H9 (cell line): ENCODE measurements around the gene PHTF2. TPM values are rescaled to one million over a fixed set of nuclear protein-coding genes. Genes with fewer than 3 reads are reported as not detected.
A peak's percentile ranks its signal among the peaks of the same experiment; 100 is the strongest.

Source experiments
- DNase-seq: peaks from one replicate; pipeline ENCODE4 v3.0.0-alpha.2; 2017
- H2AFZ ChIP-seq: one replicate; pipeline ENCODE4 v1.6.1; 2013; ENCODE audit warnings: mild to moderate bottlenecking, low read length, control low read depth, moderate library complexity
- H2AK5ac ChIP-seq: 2 replicates; pipeline ENCODE4 v1.6.1; 2013; ENCODE audit warnings: low read length, control low read depth, mixed read lengths; ENCODE audit not compliant: insufficient read length
- H2BK120ac ChIP-seq: one replicate; pipeline ENCODE4 v1.6.1; 2013; ENCODE audit warnings: low read depth, mild to moderate bottlenecking, low read length, control low read depth, inconsistent platforms; ENCODE audit not compliant: poor library complexity, severe bottlenecking
- H2BK12ac ChIP-seq: 2 replicates; pipeline ENCODE4 v1.6.1; 2013; ENCODE audit warnings: low read length, control low read depth, mixed read lengths, low read depth; ENCODE audit not compliant: insufficient read length
- H2BK15ac ChIP-seq: 2 replicates; pipeline ENCODE4 v1.6.1; 2013; ENCODE audit warnings: low read depth, low read length, control low read depth
- H2BK20ac ChIP-seq: one replicate; pipeline ENCODE4 v1.6.1; 2013; ENCODE audit warnings: low read depth, mild to moderate bottlenecking, low read length, control low read depth, inconsistent platforms; ENCODE audit not compliant: poor library complexity, severe bottlenecking
- H2BK5ac ChIP-seq: 2 replicates; pipeline ENCODE4 v1.6.1; 2013; ENCODE audit warnings: low read length, control low read depth, mixed read lengths; ENCODE audit not compliant: insufficient read length
- H3K14ac ChIP-seq: 2 replicates; pipeline ENCODE4 v1.6.1; 2013; ENCODE audit warnings: low read length, control low read depth; ENCODE audit not compliant: insufficient read depth
- H3K18ac ChIP-seq: 2 replicates; pipeline ENCODE4 v1.6.1; 2013; ENCODE audit warnings: low read depth, mild to moderate bottlenecking, mixed read lengths, low read length, control low read depth; ENCODE audit not compliant: insufficient read length
- H3K23ac ChIP-seq: 2 replicates; pipeline ENCODE4 v1.6.1; 2013; ENCODE audit warnings: low read length, control low read depth, mixed read lengths, low read depth; ENCODE audit not compliant: insufficient read length
- H3K23me2 ChIP-seq: 2 replicates; pipeline ENCODE4 v1.6.1; 2013; ENCODE audit warnings: low read depth, mild to moderate bottlenecking, mixed read lengths, low read length, control low read depth; ENCODE audit not compliant: insufficient read length, poor library complexity, severe bottlenecking
- H3K27ac ChIP-seq: 2 replicates; pipeline ENCODE4 v1.5.1; 2013; ENCODE audit warnings: low read length, control low read depth, mixed read lengths, low read depth; ENCODE audit not compliant: insufficient read length
- H3K27me3 ChIP-seq: 2 replicates; pipeline ENCODE4 v1.6.1; 2013; ENCODE audit warnings: low read length, control low read depth, inconsistent platforms; ENCODE audit not compliant: insufficient read depth
- H3K4ac ChIP-seq: 2 replicates; pipeline ENCODE4 v1.6.1; 2013; ENCODE audit warnings: low read depth, mild to moderate bottlenecking, control low read depth, inconsistent platforms, low read length, moderate library complexity
- H3K4me1 ChIP-seq: 2 replicates; pipeline ENCODE4 v1.6.1; 2013; ENCODE audit warnings: low read length, control low read depth, inconsistent platforms; ENCODE audit not compliant: insufficient read depth
- H3K4me2 ChIP-seq: 2 replicates; pipeline ENCODE4 v1.6.1; 2013; ENCODE audit warnings: low read length, control low read depth, mixed read lengths; ENCODE audit not compliant: insufficient read length, insufficient read depth
- H3K56ac ChIP-seq: 2 replicates; pipeline ENCODE4 v1.6.1; 2013; ENCODE audit warnings: low read depth, mild to moderate bottlenecking, mixed read lengths, low read length, control low read depth; ENCODE audit not compliant: insufficient read length
- H3K79me1 ChIP-seq: 2 replicates; pipeline ENCODE4 v1.6.1; 2013; ENCODE audit warnings: low read depth, mild to moderate bottlenecking, moderate library complexity, low read length, control low read depth, inconsistent platforms; ENCODE audit not compliant: insufficient read depth, poor library complexity, severe bottlenecking
- H3K79me2 ChIP-seq: 2 replicates; pipeline ENCODE4 v1.6.1; 2013; ENCODE audit warnings: low read length, control low read depth, inconsistent platforms; ENCODE audit not compliant: insufficient read depth
- H3K9ac ChIP-seq: 2 replicates; pipeline ENCODE4 v1.6.1; 2013; ENCODE audit warnings: low read length, control low read depth, mixed read lengths; ENCODE audit not compliant: insufficient read length; ENCODE audit errors: extremely low read depth
- H3K9me3 ChIP-seq: one replicate; pipeline ENCODE4 v1.6.1; 2013; ENCODE audit warnings: low read depth, low read length, inconsistent platforms; ENCODE audit not compliant: control insufficient read depth
- H3T11ph ChIP-seq: one replicate; pipeline ENCODE4 v1.6.1; 2013; ENCODE audit warnings: mild to moderate bottlenecking, low read length, control low read depth, inconsistent platforms
- H4K20me1 ChIP-seq: one replicate; pipeline ENCODE4 v1.6.1; 2013; ENCODE audit not compliant: control insufficient read depth, insufficient read length, insufficient read depth
- H4K5ac ChIP-seq: 2 replicates; pipeline ENCODE4 v1.6.1; 2013; ENCODE audit warnings: low read depth, mild to moderate bottlenecking, mixed read lengths, low read length, control low read depth; ENCODE audit not compliant: insufficient read length
- H4K8ac ChIP-seq: replicated peaks from 2 replicates; pipeline ENCODE4 v1.6.1; 2013; ENCODE audit warnings: low read length, control low read depth, mixed read lengths, low read depth; ENCODE audit not compliant: insufficient read length
- H4K91ac ChIP-seq: 2 replicates; pipeline ENCODE4 v1.6.1; 2013; ENCODE audit warnings: low read depth, mild to moderate bottlenecking, moderate library complexity, mixed read lengths, low read length, control low read depth; ENCODE audit not compliant: insufficient read length
- H3K27ac Mint-ChIP-seq, 3 experiments: 2 replicates in 2 of 3; 3 replicates in 1 of 3; pipeline ENCODE4 v1.8.0; 2020 to 2021; ENCODE audit warnings: mixed read lengths in 3 of 3, mild to moderate bottlenecking in 1 of 3, moderate library complexity in 1 of 3
- H3K27me3 Mint-ChIP-seq: 2 replicates; pipeline ENCODE4 v1.8.0; 2021; ENCODE audit warnings: low read depth, mild to moderate bottlenecking, moderate library complexity, mixed read lengths
- H3K36me3 Mint-ChIP-seq, 3 experiments: 2 replicates in 2 of 3; 3 replicates in 1 of 3; pipeline ENCODE4 v1.8.0; 2020 to 2021; ENCODE audit warnings: low read depth in 3 of 3, mixed read lengths in 3 of 3; ENCODE audit not compliant: insufficient read depth in 1 of 3
- H3K4me1 Mint-ChIP-seq, 2 experiments: 2 replicates each; pipeline ENCODE4 v1.8.0; 2020; ENCODE audit warnings: mixed read lengths in 2 of 2
- H3K4me3 Mint-ChIP-seq, 2 experiments: 2 replicates in 1 of 2; 3 replicates in 1 of 2; pipeline ENCODE4 v1.8.0; 2020 to 2021; ENCODE audit warnings: mild to moderate bottlenecking in 2 of 2, mixed read lengths in 2 of 2, moderate library complexity in 1 of 2
- H3K9me3 Mint-ChIP-seq, 2 experiments: 2 replicates in 1 of 2; 3 replicates in 1 of 2; pipeline ENCODE4 v1.8.0; 2020; ENCODE audit warnings: mild to moderate bottlenecking in 2 of 2, mixed read lengths in 2 of 2, moderate library complexity in 1 of 2
- CTCF ChIP-seq: fragments of 200-600 bp; sonication (generic); conservative IDR thresholded peaks from 3 replicates; pipeline ENCODE4 v1.8.0; 2021; ENCODE audit warnings: antibody characterized with exemption, mild to moderate bottlenecking
- WGBS: extraction: QIAGEN DNeasy Blood & Tissue Kit; methylation state at CpG from one replicate; pipeline ENCODE4 v1.1.7; 2013; ENCODE audit warnings: missing lambda C conversion rate, low lambda C conversion rate, mixed read lengths; ENCODE audit not compliant: insufficient read length; ENCODE audit errors: extremely low coverage; 5-methylcytosine and 5-hydroxymethylcytosine counted together
- total RNA-seq: library from RNA; stranded (reverse); gene quantifications from 2 replicates; pipeline ENCODE4 v1.2.1, GENCODE V29; 2021

The PHTF2 gene
- total RNA-seq, 1 experiment from 2014 or later = 16.2 TPM

GRCh38 chr7:77904252-77904651, 105.7 kb downstream of the PHTF2 start:
- Histone ChIP-seq H3K18ac (no peak overlapping the region), H2BK20ac (no peak overlapping the region), H2BK15ac (no peak overlapping the region), H2BK12ac (no peak overlapping the region), H3K27ac (no peak overlapping the region), H4K91ac (no peak overlapping the region), H2AK5ac (no peak overlapping the region), H2BK120ac (no peak overlapping the region), H3K4ac (no peak overlapping the region), H3K4me2 (no peak overlapping the region), H3K14ac (no peak overlapping the region), H2AFZ (no peak overlapping the region), H3K27me3 (no peaks in the 10 kb centered on the region), H3K79me2 (no peaks in the 10 kb centered on the region), H3K23me2 (no peaks in the 10 kb centered on the region), H3K9me3 (no peaks in the 10 kb centered on the region), H3T11ph (no peak overlapping the region), H3K23ac (peak overlapping the region; percentile 16), H3K79me1 (no peaks in the 10 kb centered on the region), H3K56ac (no peak overlapping the region), H4K8ac (no peak overlapping the region), H4K5ac (no peak overlapping the region), H2BK5ac (no peak overlapping the region), H3K9ac (no peak overlapping the region), H3K4me1 (no peaks in the 10 kb centered on the region), H4K20me1 (no peaks in the 10 kb centered on the region)
- WGBS = no CpG with 5 or more reads among the region's 2 CpGs
- Mint-ChIP-seq H3K36me3 (no peaks in the 10 kb centered on the region), H3K4me1 (0 out of 4 replicates have a peak, but pooled peaks cover 0 to under 1% of the 10 kb centered on the region in 2 experiments), H3K27ac (0 out of 7 replicates have a peak overlapping the region, but pooled peaks of 1 of the 3 experiments have one; percentile 27), H3K4me3 (no peak overlapping the region), H3K27me3 (no peaks in the 10 kb centered on the region), H3K9me3 (no peaks in the 10 kb centered on the region)
- no peak for DNase-seq
- TF ChIP-seq CTCF = no peak
